HepG2 (cell line): ENCODE results near the gene UBXN1. TPM values are rescaled to one million over a fixed set of nuclear protein-coding genes. Genes with fewer than 3 reads are reported as not detected.
A peak's percentile ranks its signal among the peaks of the same experiment; 100 is the strongest.

Source experiments
- AGO1 ChIP-seq: fragments of 200-400 bp; formaldehyde crosslinking; IDR thresholded peaks from 2 replicates; pipeline ENCODE4 v1.6.1; 2017; ENCODE audit warnings: mild to moderate bottlenecking, low read depth, low read length, moderate library complexity; ENCODE audit not compliant: poor library complexity, severe bottlenecking
- CEBPG ChIP-seq: IDR thresholded peaks from 2 replicates; pipeline ENCODE4 v1.6.1; 2016
- FOSL2 ChIP-seq: sonication (generic); formaldehyde crosslinking; IDR thresholded peaks from 2 replicates; pipeline ENCODE4 v1.4.0; 2020; ENCODE audit warnings: missing genetic modification reagents
- GFI1 ChIP-seq: sonication (generic); formaldehyde crosslinking; IDR thresholded peaks from 2 replicates; pipeline ENCODE4 v1.5.0; 2020; ENCODE audit warnings: missing genetic modification reagents, mild to moderate bottlenecking, borderline replicate concordance
- GTF3A ChIP-seq: sonication (generic); formaldehyde crosslinking; conservative IDR thresholded peaks from 2 replicates; pipeline ENCODE4 v1.4.0; 2020; ENCODE audit warnings: mild to moderate bottlenecking, missing genetic modification reagents
- HMGA1 ChIP-seq: sonication (generic); formaldehyde crosslinking; conservative IDR thresholded peaks from 2 replicates; pipeline ENCODE4 v1.4.0; 2020; ENCODE audit warnings: missing genetic modification reagents
- JUNB ChIP-seq: sonication (generic); formaldehyde crosslinking; IDR thresholded peaks from 2 replicates; pipeline ENCODE4 v1.8.0; 2022; ENCODE audit warnings: missing genetic modification reagents, mild to moderate bottlenecking, borderline replicate concordance
- KDM4B ChIP-seq: sonication (generic); formaldehyde crosslinking; IDR thresholded peaks from 2 replicates; pipeline ENCODE4 v1.4.0; 2020; ENCODE audit warnings: missing genetic modification reagents
- KLF13 ChIP-seq: sonication (generic); formaldehyde crosslinking; IDR thresholded peaks from 2 replicates; pipeline ENCODE4 v1.4.0; 2020; ENCODE audit warnings: mild to moderate bottlenecking, missing genetic modification reagents
- MTF1 ChIP-seq: sonication (generic); formaldehyde crosslinking; IDR thresholded peaks from 2 replicates; pipeline ENCODE4 v1.5.0; 2020; ENCODE audit warnings: missing genetic modification reagents
- NFATC3 ChIP-seq: sonication (generic); formaldehyde crosslinking; IDR thresholded peaks from 2 replicates; pipeline ENCODE4 v1.5.1; 2020; ENCODE audit warnings: mild to moderate bottlenecking, missing genetic modification reagents
- PHF8 ChIP-seq: sonication (generic); formaldehyde crosslinking; IDR thresholded peaks from 2 replicates; pipeline ENCODE4 v1.5.0; 2020; ENCODE audit warnings: missing genetic modification reagents
- RARA ChIP-seq: IDR thresholded peaks from 2 replicates; pipeline ENCODE4 v1.6.1; 2016; ENCODE audit warnings: missing genetic modification reagents, missing compliant biosample characterization
- SOX13 ChIP-seq, 3 experiments: fragments of 450-650 bp in 1 of 3; sonication (generic) in 1 of 3; formaldehyde crosslinking in 1 of 3; IDR thresholded peaks in 2 of 3; conservative IDR thresholded peaks in 1 of 3; 2 replicates each; pipeline versions ENCODE4 v1.5.0 to v1.6.1; 2016 to 2020; ENCODE audit warnings: antibody characterized with exemption in 1 of 3, mild to moderate bottlenecking in 1 of 3, missing compliant biosample characterization in 1 of 3, missing genetic modification reagents in 1 of 3, moderate library complexity in 1 of 3
- YY1 ChIP-seq: IDR thresholded peaks from 2 replicates; pipeline ENCODE4 v1.6.1; 2011; ENCODE audit warnings: low read length, low read depth, moderate library complexity, mild to moderate bottlenecking; ENCODE audit not compliant: insufficient read depth, insufficient replicate concordance
- ZNF18 ChIP-seq: sonication (generic); formaldehyde crosslinking; IDR thresholded peaks from 2 replicates; pipeline ENCODE4 v1.8.0; 2022; ENCODE audit warnings: mild to moderate bottlenecking, missing genetic modification reagents; ENCODE audit not compliant: insufficient replicate concordance
- ZNF3 ChIP-seq: IDR thresholded peaks from 2 replicates; pipeline ENCODE4 v1.7.0; 2017; ENCODE audit warnings: inconsistent platforms
- ZNF776 ChIP-seq: sonication (generic); formaldehyde crosslinking; IDR thresholded peaks from 2 replicates; pipeline ENCODE4 v1.4.0; 2020; ENCODE audit warnings: mild to moderate bottlenecking, missing genetic modification reagents
- polyA plus RNA-seq, 8 experiments: library from polyadenylated mRNA; depleted of rRNA in 3 of 8; stranded (reverse) in 7 of 8; unstranded in 1 of 8; fragments of >200 nt; fragmentation: Illumina TruSeq in 4 of 8; extraction: Trizol in 4 of 8; gene quantifications; 2 replicates each; pipeline versions ENCODE4 v1.2.1 to v1.2.3, GENCODE V29; 2011 to 2016; ENCODE audit warnings: low read depth in 4 of 8, missing spikeins in 1 of 8, mixed read lengths in 1 of 8; ENCODE audit not compliant: insufficient read depth in 1 of 8
- total RNA-seq, 5 experiments: library from RNA; depleted of rRNA; stranded (reverse); fragments of >200 nt; fragmentation: Illumina TruSeq; extraction: Trizol; gene quantifications; 2 replicates each; pipeline ENCODE4 v1.2.3, GENCODE V29; 2016; ENCODE audit warnings: low read depth in 1 of 5
- TF ChIP-seq, protein P1 (sequence below): sonication (generic); formaldehyde crosslinking; IDR thresholded peaks from 2 replicates; pipeline ENCODE4 v1.4.0; 2020; ENCODE audit warnings: missing genetic modification reagents
- TF ChIP-seq, protein P2 (sequence below): IDR thresholded peaks from 2 replicates; pipeline ENCODE4 v1.6.1; 2016; ENCODE audit warnings: missing genetic modification reagents, missing compliant biosample characterization
- TF ChIP-seq, protein P3 (sequence below): sonication (generic); formaldehyde crosslinking; IDR thresholded peaks from 2 replicates; pipeline ENCODE4 v1.9.0; 2021; ENCODE audit warnings: missing genetic modification reagents, borderline replicate concordance

The UBXN1 gene
- total and polyA plus RNA-seq, 2 of the 13 experiments (the other 11 are each of a cell fraction or from before 2014, with no cell fraction given), result 47.5 to 52.4 TPM

- TF ChIP-seq, protein P1, sequence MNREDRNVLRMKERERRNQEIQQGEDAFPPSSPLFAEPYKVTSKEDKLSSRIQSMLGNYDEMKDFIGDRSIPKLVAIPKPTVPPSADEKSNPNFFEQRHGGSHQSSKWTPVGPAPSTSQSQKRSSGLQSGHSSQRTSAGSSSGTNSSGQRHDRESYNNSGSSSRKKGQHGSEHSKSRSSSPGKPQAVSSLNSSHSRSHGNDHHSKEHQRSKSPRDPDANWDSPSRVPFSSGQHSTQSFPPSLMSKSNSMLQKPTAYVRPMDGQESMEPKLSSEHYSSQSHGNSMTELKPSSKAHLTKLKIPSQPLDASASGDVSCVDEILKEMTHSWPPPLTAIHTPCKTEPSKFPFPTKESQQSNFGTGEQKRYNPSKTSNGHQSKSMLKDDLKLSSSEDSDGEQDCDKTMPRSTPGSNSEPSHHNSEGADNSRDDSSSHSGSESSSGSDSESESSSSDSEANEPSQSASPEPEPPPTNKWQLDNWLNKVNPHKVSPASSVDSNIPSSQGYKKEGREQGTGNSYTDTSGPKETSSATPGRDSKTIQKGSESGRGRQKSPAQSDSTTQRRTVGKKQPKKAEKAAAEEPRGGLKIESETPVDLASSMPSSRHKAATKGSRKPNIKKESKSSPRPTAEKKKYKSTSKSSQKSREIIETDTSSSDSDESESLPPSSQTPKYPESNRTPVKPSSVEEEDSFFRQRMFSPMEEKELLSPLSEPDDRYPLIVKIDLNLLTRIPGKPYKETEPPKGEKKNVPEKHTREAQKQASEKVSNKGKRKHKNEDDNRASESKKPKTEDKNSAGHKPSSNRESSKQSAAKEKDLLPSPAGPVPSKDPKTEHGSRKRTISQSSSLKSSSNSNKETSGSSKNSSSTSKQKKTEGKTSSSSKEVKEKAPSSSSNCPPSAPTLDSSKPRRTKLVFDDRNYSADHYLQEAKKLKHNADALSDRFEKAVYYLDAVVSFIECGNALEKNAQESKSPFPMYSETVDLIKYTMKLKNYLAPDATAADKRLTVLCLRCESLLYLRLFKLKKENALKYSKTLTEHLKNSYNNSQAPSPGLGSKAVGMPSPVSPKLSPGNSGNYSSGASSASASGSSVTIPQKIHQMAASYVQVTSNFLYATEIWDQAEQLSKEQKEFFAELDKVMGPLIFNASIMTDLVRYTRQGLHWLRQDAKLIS, result no peak
- no peak for TF ChIP-seq KDM4B
- no peak for TF ChIP-seq AGO1
- TF ChIP-seq GTF3A (CRISPR knock-in tag), result 0 out of 2 replicates have a peak, but pooled peaks have one; percentile 39
- TF ChIP-seq KLF13, result no peak
- no peak for TF ChIP-seq JUNB (CRISPR knock-in tag)
- no peak; the same call in 1 of the 2 replicates for TF ChIP-seq CEBPG (CRISPR knock-in tag)
- no peak for TF ChIP-seq FOSL2 (CRISPR knock-in tag)
- TF ChIP-seq ZNF776 (CRISPR knock-in tag), result no peak
- TF ChIP-seq ZNF3 (CRISPR knock-in tag), result no peak
- peak; percentile 35 for TF ChIP-seq YY1
- TF ChIP-seq RARA (CRISPR knock-in tag), result no peak
- TF ChIP-seq, protein P2, sequence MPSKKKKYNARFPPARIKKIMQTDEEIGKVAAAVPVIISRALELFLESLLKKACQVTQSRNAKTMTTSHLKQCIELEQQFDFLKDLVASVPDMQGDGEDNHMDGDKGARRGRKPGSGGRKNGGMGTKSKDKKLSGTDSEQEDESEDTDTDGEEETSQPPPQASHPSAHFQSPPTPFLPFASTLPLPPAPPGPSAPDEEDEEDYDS (CRISPR knock-in tag), result no peak
- no peak for TF ChIP-seq MTF1
- no peak for TF ChIP-seq ZNF18 (CRISPR knock-in tag)
- no peak for TF ChIP-seq GFI1
- TF ChIP-seq HMGA1 (CRISPR knock-in tag), result no peak
- TF ChIP-seq PHF8 (CRISPR knock-in tag), result peak; percentile 77
- TF ChIP-seq SOX13 (IDR thresholded peaks at IDR 0.05), result no peak
- no peak for TF ChIP-seq SOX13 (CRISPR knock-in tag; conservative IDR thresholded peaks at IDR 0.05 in 1 of 2, IDR thresholded peaks at IDR 0.05 in 1 of 2)
- TF ChIP-seq, protein P3, sequence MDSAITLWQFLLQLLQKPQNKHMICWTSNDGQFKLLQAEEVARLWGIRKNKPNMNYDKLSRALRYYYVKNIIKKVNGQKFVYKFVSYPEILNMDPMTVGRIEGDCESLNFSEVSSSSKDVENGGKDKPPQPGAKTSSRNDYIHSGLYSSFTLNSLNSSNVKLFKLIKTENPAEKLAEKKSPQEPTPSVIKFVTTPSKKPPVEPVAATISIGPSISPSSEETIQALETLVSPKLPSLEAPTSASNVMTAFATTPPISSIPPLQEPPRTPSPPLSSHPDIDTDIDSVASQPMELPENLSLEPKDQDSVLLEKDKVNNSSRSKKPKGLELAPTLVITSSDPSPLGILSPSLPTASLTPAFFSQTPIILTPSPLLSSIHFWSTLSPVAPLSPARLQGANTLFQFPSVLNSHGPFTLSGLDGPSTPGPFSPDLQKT (CRISPR knock-in tag), result no peak
- no peak for TF ChIP-seq NFATC3 (CRISPR knock-in tag)
Observed at GRCh38 chr11:62728171-62728988, 49.5 kb upstream of the UBXN1 start, which contains the start of gene TTC9C (continued).
